Upper lobe of left lung (tissue), 4 donors: ENCODE measurements around the gene THOP1.

Experiments used
- CTCF ChIP-seq, 6 experiments: fragments of 450-650 bp in 4 of 6; fragments of 200-600 bp in 2 of 6; sonication (generic) in 2 of 6; IDR thresholded peaks; one replicate each; pipeline ENCODE4 v1.5.1; 2016 to 2019; ENCODE audit warnings: antibody characterized with exemption in 6 of 6
- POLR2A ChIP-seq, 4 donors: fragments of 450-650 bp; IDR thresholded peaks; one replicate each; pipeline ENCODE4 v1.5.1; 2016 to 2017; ENCODE audit warnings: antibody characterized with exemption in 4 of 4, mild to moderate bottlenecking in 2 of 4
- POLR2AphosphoS5 ChIP-seq, 2 donors: sonication (generic); formaldehyde crosslinking; IDR thresholded peaks; one replicate each; pipeline ENCODE4 v1.5.1; 2017; ENCODE audit warnings: antibody characterized with exemption in 2 of 2

DNA sequence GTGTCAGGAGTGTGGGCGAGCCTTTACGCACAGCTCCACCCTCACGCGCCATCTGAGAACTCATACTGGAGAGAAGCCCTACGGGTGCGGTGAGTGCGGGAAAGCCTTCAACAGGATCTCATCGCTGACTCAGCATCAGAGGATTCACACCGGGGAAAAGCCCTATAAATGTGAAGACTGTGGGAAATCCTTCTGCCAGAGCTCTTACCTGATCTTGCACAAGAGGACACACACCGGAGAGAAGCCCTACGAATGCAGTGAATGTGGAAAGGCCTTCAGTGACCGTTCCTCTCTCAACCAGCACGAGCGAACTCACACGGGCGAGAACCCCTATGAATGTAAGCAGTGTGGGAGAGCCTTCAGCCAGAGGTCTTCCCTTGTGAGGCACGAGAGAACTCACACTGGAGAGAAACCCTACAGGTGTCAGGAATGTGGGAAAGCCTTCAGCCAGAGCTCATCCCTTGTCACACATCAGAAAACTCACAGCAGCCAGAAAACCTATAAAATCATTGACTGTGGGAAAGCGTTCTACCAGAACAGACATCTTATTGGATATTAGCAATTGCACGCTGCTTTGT, 49.1 kb downstream of the THOP1 start:
- no peak for TF ChIP-seq POLR2A (IDR thresholded peaks at IDR 0.05)
- no peak for TF ChIP-seq CTCF (IDR thresholded peaks at IDR 0.05)
- TF ChIP-seq POLR2AphosphoS5 (IDR thresholded peaks at IDR 0.05), result no peak
